Mucosa of descending colon (tissue), 3 donors: ENCODE data around the gene PITPNC1. TPM values are rescaled to one million over a fixed set of nuclear protein-coding genes. Genes with fewer than 3 reads are reported as not detected.
A peak's percentile ranks its signal among the peaks of the same experiment; 100 is the strongest.

Experiments used
- ATAC-seq: fragments of 200-7000 bp; cut with Tn5 transposase; one replicate; pipeline ENCODE4 v1.9.1; 2020; ENCODE audit warnings: mild to moderate bottlenecking, moderate library complexity
- DNase-seq, 3 donors: peaks; one replicate each; pipeline ENCODE4 v3.0.0-alpha.2; 2020
- H3K36me3 ChIP-seq: fragments of 200-600 bp; one replicate; pipeline ENCODE4 v1.8.0; 2021; ENCODE audit warnings: low read depth, mild to moderate bottlenecking
- H3K4me1 ChIP-seq: fragments of 200-600 bp; one replicate; pipeline ENCODE4 v1.8.0; 2021; ENCODE audit warnings: low read depth, mild to moderate bottlenecking
- H3K4me3 ChIP-seq: fragments of 200-600 bp; one replicate; pipeline ENCODE4 v1.8.0; 2021; ENCODE audit warnings: mild to moderate bottlenecking
- H3K9me3 ChIP-seq: fragments of 200-600 bp; one replicate; pipeline ENCODE4 v1.8.0; 2021; ENCODE audit warnings: mild to moderate bottlenecking
- CTCF ChIP-seq: fragments of 200-600 bp; IDR thresholded peaks from one replicate; pipeline ENCODE4 v1.8.0; 2022; ENCODE audit warnings: antibody characterized with exemption, mild to moderate bottlenecking
- intact Hi-C, 2 donors: fragments of 100-400 bp; cut with DNase I in 1 of 2; cut with micrococcal nuclease in 1 of 2; formaldehyde crosslinking; loops; one replicate each; pipeline versions ENCODE4 v1.11.0 to v1.11.1; 2022; cut with DNase I, micrococcal nuclease
- total RNA-seq, 3 donors: library from RNA; stranded (reverse); fragmentation: NEBNext Ultra II Directional in 2 of 3; extraction: Animal tissue kit (Norgen Biotek cat#: 25700) in 2 of 3; gene quantifications; one replicate each; pipeline versions ENCODE4 v1.2.1 to v1.2.4, GENCODE V29; 2021 to 2023
- donor health status: DM: no; HTN: no; CAD: no; lungs with moderate emphysema.
- donor health status: DM: no; HTN: no; CAD: no.
- donor health status: DM: no; HTN: yes; CAD: no.

PITPNC1 gene
- total RNA-seq, 3 donors from 2014 or later, result 10.7 to 11.4 (median 10.9) TPM

GRCh38 chr17:67525239-67526135, 148.4 kb downstream of the PITPNC1 start:
- Histone ChIP-seq H3K4me3 (no peak overlapping the region), H3K4me1 (peaks cover 6% of the 10 kb centered on the region), H3K9me3 (no peaks in the 10 kb centered on the region), H3K36me3 (no peaks in the 10 kb centered on the region)
- intact Hi-C loops, result no loop called here
- TF ChIP-seq CTCF, result no peak
- no peak for DNase-seq
- peak; percentile 16 for ATAC-seq

- Histone ChIP-seq H3K9me3 (no peaks in the 10 kb centered on the region), H3K36me3 (no peaks in the 10 kb centered on the region), H3K4me1 (peaks cover 16% of the 10 kb centered on the region), H3K4me3 (no peak overlapping the region)
- no peak for DNase-seq
- TF ChIP-seq CTCF, result no peak
- no peak for ATAC-seq
- intact Hi-C loops, result no loop called here
Observed at GRCh38 chr17:67526700-67527099, 149.6 kb downstream of the PITPNC1 start.

GRCh38 chr17:67528751-67529436, 151.8 kb downstream of the PITPNC1 start:
- peak; percentile 71 to 84 (median 78) for DNase-seq
- H3K9me3 ChIP-seq, result no peaks in the 10 kb centered on the region
- H3K4me3 ChIP-seq, result no peak overlapping the region
- H3K36me3 ChIP-seq, result no peaks in the 10 kb centered on the region
- H3K4me1 ChIP-seq, result peaks cover 16% of the 10 kb centered on the region
- peak; percentile 97 for ATAC-seq
- TF ChIP-seq CTCF, result no peak
- intact Hi-C loops, result no loop called here

- peak in 2 of 3 donors; percentile 36 to 43 for DNase-seq
- H3K4me3 ChIP-seq, result no peak overlapping the region
- no peaks in the 10 kb centered on the region for H3K9me3 ChIP-seq
- H3K4me1 ChIP-seq, result peaks cover 16% of the 10 kb centered on the region
- H3K36me3 ChIP-seq, result no peaks in the 10 kb centered on the region
- TF ChIP-seq CTCF, result no peak
- intact Hi-C loops, result no loop called here
- ATAC-seq, result peak; percentile 57
Observed at GRCh38 chr17:67531291-67531690, 154.2 kb downstream of the PITPNC1 start.

GRCh38 chr17:67532326-67532871, 155.3 kb downstream of the PITPNC1 start:
- intact Hi-C loops, result no loop called here
- no peak for ATAC-seq
- DNase-seq, result no peak
- H3K9me3 ChIP-seq, result no peaks in the 10 kb centered on the region
- no peak for TF ChIP-seq CTCF
- no peak overlapping the region for H3K4me3 ChIP-seq
- H3K4me1 ChIP-seq, result peaks cover 16% of the 10 kb centered on the region
- H3K36me3 ChIP-seq, result no peaks in the 10 kb centered on the region
